Erythroblast (primary cell): Measurements from ENCODE around the gene ADORA2A.
"Not testable (repeated sequence)": the region's sequence is repeated elsewhere in the genome, so short reads cannot be mapped to it uniquely, and the experiment has no call there.

Source experiments
- DNase-seq, 2 experiments: peaks; one replicate each; lab custom pipeline; 2025; lab: John Stamatoyannopoulos, UW
- GATA1 ChIP-seq: IDR thresholded peaks from 2 replicates; pipeline ENCODE4 v1.6.1; 2011; ENCODE audit warnings: low read depth, mild to moderate bottlenecking, control low read depth, low read length, moderate library complexity
- POLR2A ChIP-seq: IDR thresholded peaks from 2 replicates; pipeline ENCODE4 v1.6.1; 2011; ENCODE audit warnings: mild to moderate bottlenecking, low read length

ADORA2A gene

GRCh38 chr22:24471570-24471969 is 44.2 kb downstream of the ADORA2A start:
- no peak for DNase-seq
- TF ChIP-seq GATA1 = no peak

DNA sequence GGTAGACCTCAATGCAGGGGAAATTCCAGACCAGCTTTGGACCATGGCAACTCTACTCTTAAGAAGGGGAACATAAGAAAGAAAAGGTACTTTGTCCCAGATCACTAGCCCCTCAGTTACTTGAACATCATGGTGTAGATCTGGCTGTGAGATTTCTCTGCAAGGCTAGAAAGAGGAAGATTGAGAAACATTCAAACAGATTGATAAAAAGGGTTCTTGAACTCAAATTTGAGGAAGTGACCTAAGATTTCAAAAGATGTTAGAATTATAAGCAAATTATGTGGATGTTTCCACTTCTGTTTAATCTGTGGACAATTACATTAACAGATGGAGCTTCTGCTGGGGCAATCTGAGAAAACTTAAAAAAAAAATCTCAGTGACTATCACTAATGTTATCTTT is 45.9 kb downstream of the ADORA2A start:
- DNase-seq = no peak
- no peak for TF ChIP-seq GATA1
- no peak for TF ChIP-seq POLR2A

DNA sequence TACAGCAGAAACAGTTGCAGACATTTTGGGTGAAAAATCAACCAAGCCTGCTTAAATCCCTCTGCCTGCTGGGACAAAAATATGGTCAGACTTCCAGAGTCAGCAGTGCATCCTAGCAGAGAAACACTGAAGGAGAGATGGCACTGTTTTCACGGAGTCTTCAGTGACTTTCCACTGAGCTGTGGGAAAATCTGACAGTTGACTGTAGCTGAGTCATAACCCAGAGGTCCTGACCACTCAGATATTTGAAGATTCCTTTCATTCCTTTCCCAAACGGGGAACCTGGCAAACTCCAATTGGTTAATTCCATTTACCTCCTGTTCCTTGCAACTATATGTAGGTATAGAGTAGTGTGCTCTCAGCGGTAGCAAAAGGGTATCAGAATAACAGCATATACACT is 46.8 kb downstream of the ADORA2A start:
- no peak for DNase-seq
- TF ChIP-seq POLR2A (no peak), GATA1 (no peak)

GRCh38 chr22:24474649-24475255 is 47.4 kb downstream of the ADORA2A start:
- no peak for TF ChIP-seq POLR2A
- TF ChIP-seq GATA1 = no peak
- no peak for DNase-seq

DNA sequence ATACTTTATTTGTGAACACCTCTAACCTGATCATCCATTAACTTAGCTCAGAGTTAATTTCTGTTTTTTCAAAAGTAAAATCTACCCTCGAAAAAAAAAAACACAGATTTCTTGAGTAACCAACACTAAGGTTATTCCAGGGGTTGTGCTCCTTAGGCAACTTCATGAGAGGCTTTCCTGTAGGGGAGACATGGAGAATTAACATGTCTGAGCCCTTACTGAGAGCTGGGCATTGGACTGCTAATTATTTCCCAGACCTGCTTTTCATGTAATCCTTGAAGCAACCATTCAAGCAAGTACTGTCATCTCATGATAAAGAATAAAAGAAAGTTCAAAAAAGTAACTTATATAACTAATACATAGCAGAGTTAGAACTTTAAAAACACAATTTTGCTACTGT is 54.2 kb downstream of the ADORA2A start:
- TF ChIP-seq GATA1 (no peak), POLR2A (no peak)
- no peak for DNase-seq

DNA sequence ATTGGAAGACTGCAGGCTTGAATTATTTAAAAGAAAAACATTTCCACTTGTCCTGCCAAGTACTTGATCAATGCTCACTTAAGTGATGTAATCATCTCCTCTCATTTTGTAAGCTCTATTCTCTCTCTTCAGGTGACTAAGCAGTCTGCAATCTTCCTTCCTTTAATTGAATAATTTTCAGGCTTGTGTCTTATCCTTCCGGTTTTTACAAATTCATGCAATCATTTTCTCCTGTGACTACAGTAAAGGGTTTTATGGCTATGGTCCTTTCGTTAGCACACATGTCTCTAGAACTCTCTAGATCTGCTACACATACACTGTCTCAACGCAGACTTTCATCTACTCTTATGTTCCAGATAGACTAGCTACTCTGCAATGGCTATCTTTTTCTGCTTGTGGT is 55.2 kb downstream of the ADORA2A start:
- DNase-seq = peak; percentile 20 to 42
- TF ChIP-seq POLR2A (no peak), GATA1 (no peak)

GRCh38 chr22:24482998-24483397 is 55.6 kb downstream of the ADORA2A start:
- DNase-seq = no peak
- no peak for TF ChIP-seq POLR2A
- no peak for TF ChIP-seq GATA1

DNA sequence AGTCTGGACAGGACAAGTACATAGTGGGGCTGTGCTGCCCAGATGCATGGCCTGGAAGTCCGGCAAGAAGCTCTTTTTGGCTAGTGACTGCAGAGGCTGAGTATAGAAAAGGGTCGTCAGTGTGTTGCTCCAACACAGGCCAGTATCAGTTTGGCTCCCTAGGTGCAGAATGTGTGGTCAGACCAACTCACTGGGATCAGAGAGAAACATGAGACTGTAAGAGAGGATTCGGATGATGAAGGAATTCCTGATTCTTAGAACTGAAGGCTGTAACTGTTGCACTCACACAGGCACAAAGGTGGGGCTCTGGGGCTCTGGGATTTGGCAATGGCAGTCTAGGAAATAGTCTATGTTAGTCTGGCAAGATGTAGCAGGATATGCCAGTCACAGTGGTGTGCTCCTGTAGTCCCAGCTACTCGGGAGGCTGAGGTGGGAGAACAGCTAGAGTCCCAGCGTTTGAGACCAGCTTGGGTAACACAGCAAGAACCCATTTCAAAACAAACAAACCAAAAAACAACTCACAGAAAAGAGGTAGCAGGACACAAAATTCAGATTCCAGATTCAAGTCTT is 56.7 kb downstream of the ADORA2A start:
- no peak for DNase-seq
- TF ChIP-seq POLR2A = no peak
- no peak for TF ChIP-seq GATA1

DNA sequence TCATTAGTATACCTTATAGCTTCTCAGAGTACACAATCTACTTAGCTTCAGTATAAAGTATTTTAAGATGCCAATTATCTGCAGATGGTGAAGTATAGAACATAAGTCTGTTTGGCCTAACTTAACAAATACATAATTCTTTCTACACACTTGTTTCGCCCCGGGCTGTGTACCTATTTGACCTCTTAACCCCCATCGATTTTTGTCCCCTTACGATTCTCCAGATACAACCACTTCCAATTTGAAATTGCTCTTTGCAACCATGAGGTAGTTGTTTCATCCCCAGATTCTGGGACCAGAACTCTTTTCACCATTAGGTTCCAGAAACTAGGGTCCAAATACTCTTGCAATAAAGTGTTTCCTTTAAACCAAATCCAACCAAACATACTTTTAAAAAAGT is 57.8 kb downstream of the ADORA2A start:
- DNase-seq = no peak
- no peak for TF ChIP-seq GATA1
- TF ChIP-seq POLR2A = no peak

GRCh38 chr22:24485608-24486007 is 58.2 kb downstream of the ADORA2A start:
- TF ChIP-seq POLR2A (no peak), GATA1 (no peak)
- DNase-seq = no peak

DNA sequence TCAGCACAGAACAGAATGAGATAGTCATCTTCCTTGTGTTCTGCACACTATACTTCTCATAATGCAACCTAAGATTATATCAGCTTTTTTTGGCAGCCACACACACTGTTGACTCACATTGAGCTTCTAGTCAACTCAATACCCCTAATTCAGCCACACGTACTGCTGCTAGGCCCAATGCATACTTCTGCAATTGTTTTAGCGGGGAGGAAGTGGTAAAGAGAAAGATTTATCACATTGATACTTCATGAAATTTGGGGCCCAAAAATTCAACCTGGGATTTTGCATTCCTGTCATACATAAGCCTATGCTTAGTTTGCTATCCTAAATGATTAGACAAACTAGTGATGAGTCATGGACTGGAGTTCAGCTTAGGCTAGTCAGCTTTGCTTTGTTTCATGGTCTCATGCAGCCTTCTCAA is 59.1 kb downstream of the ADORA2A start:
- DNase-seq = peak in 1 of 2 experiments; percentile 12
- no peak for TF ChIP-seq GATA1
- no peak for TF ChIP-seq POLR2A

DNA sequence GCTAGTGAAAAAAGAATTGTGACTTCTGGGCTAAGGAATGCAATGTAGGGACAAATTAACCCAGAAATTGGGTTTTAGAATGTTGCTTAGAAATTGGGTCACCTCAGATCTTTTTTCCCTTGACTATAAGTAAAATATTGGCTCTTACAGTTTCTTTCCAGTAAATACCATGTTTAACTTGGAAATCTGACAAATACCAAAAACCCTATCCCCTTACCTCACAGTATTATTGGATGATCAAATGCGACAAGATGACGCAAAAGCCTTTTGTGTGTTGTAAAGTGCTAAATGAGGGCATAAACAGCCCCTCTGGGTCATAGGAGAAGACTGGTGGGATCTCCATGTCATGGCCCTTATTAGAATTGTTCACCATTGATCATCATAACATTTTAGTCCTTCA is 61.6 kb downstream of the ADORA2A start:
- no peak for DNase-seq
- no peak for TF ChIP-seq GATA1

- not testable (repeated sequence) for DNase-seq
Observed at GRCh38 chr22:24489434-24489833, 62.0 kb downstream of the ADORA2A start.
